DOHH2 (cell line): Measurements from ENCODE around the gene MYO1D.

Source experiments
- H3F3A ChIP-seq: fragments of 200-600 bp; sonication (generic), shearing (Covaris generic); 2 replicates; pipeline ENCODE4 v1.6.0; 2016; ENCODE audit warnings: antibody characterized with exemption, mild to moderate bottlenecking; ENCODE audit not compliant: control insufficient read depth, insufficient read depth
- H3K27ac ChIP-seq: fragments of 200-600 bp; sonication (generic); 2 replicates; pipeline ENCODE4 v1.5.1; 2014; ENCODE audit warnings: low read depth, mild to moderate bottlenecking, low read length, moderate library complexity
- H3K27me3 ChIP-seq: fragments of 200-600 bp; sonication (generic); 2 replicates; pipeline ENCODE4 v1.6.1; 2014; ENCODE audit warnings: mild to moderate bottlenecking, low read length, mixed read lengths; ENCODE audit not compliant: control insufficient read depth
- H3K36me3 ChIP-seq: fragments of 200-600 bp; sonication (generic); 2 replicates; pipeline ENCODE4 v1.6.1; 2014; ENCODE audit warnings: mild to moderate bottlenecking, low read length, moderate library complexity, mixed read lengths; ENCODE audit not compliant: control insufficient read depth
- H3K4me1 ChIP-seq: fragments of 200-600 bp; sonication (generic); 2 replicates; pipeline ENCODE4 v1.6.1; 2014; ENCODE audit warnings: mild to moderate bottlenecking, low read length, mixed read lengths; ENCODE audit not compliant: control insufficient read depth
- H3K4me2 ChIP-seq: fragments of 200-600 bp; sonication (generic); 2 replicates; pipeline ENCODE4 v1.6.0; 2014; ENCODE audit warnings: mild to moderate bottlenecking, low read length, moderate library complexity
- H3K4me3 ChIP-seq: fragments of 200-600 bp; sonication (generic); 2 replicates; pipeline ENCODE4 v1.5.1; 2014; ENCODE audit warnings: mild to moderate bottlenecking, low read length, mixed read lengths
- H3K79me2 ChIP-seq: fragments of 200-600 bp; sonication (generic); 2 replicates; pipeline ENCODE4 v1.6.1; 2014; ENCODE audit warnings: mild to moderate bottlenecking, low read length, mixed read lengths; ENCODE audit not compliant: control insufficient read depth
- H3K9me2 ChIP-seq: fragments of 200-600 bp; sonication (generic); replicated peaks from 2 replicates; pipeline ENCODE4 v1.6.1; 2014; ENCODE audit warnings: mild to moderate bottlenecking, low read length, mixed read lengths; ENCODE audit not compliant: control insufficient read depth
- H3K9me3 ChIP-seq: fragments of 200-600 bp; sonication (generic); 2 replicates; pipeline ENCODE4 v1.6.1; 2014; ENCODE audit warnings: antibody characterized with exemption, low read length, mixed read lengths; ENCODE audit not compliant: control insufficient read depth, insufficient read depth
- H4K20me1 ChIP-seq: fragments of 200-600 bp; sonication (generic); 2 replicates; pipeline ENCODE4 v1.6.0; 2014; ENCODE audit warnings: low read depth, mild to moderate bottlenecking, antibody characterized with exemption, low read length, moderate library complexity; ENCODE audit not compliant: control insufficient read depth, insufficient read depth
- CTCF ChIP-seq: fragments of 200-600 bp; sonication (generic); IDR thresholded peaks from one replicate; pipeline ENCODE4 v1.5.1; 2014; ENCODE audit warnings: antibody characterized with exemption, mild to moderate bottlenecking, low read depth, low read length; ENCODE audit not compliant: poor library complexity, severe bottlenecking
- EZH2phosphoT487 ChIP-seq: fragments of 200-600 bp; sonication (generic); IDR thresholded peaks from 2 replicates; pipeline ENCODE4 v1.6.1; 2017; ENCODE audit warnings: borderline replicate concordance, mild to moderate bottlenecking, antibody characterized with exemption, low read length, moderate library complexity, mixed read lengths

Gene MYO1D

GRCh38 chr17:32569171-32570080, 307.5 kb downstream of the MYO1D start:
- Histone ChIP-seq H3K9me2 (no peaks in the 10 kb centered on the region), H3K27ac (no peak overlapping the region), H3K36me3 (no peaks in the 10 kb centered on the region), H3K4me1 (no peaks in the 10 kb centered on the region), H3F3A (no peaks in the 10 kb centered on the region), H3K27me3 (peaks cover 21% of the 10 kb centered on the region), H3K79me2 (no peaks in the 10 kb centered on the region), H3K4me3 (no peak overlapping the region), H4K20me1 (no peaks in the 10 kb centered on the region), H3K9me3 (no peaks in the 10 kb centered on the region), H3K4me2 (no peak overlapping the region)
- TF ChIP-seq CTCF, result no peak
- TF ChIP-seq EZH2phosphoT487, result no peak

GRCh38 chr17:32568705-32569104, 308.2 kb downstream of the MYO1D start:
- H3K36me3 ChIP-seq, result no peaks in the 10 kb centered on the region
- H3K9me3 ChIP-seq, result no peaks in the 10 kb centered on the region
- H3K4me1 ChIP-seq, result no peaks in the 10 kb centered on the region
- no peaks in the 10 kb centered on the region for H3F3A ChIP-seq
- no peak overlapping the region for H3K4me3 ChIP-seq
- no peak overlapping the region for H3K4me2 ChIP-seq
- H3K27ac ChIP-seq, result no peak overlapping the region
- H3K79me2 ChIP-seq, result no peaks in the 10 kb centered on the region
- TF ChIP-seq EZH2phosphoT487 (no peak), CTCF (no peak)
- H4K20me1 ChIP-seq, result no peaks in the 10 kb centered on the region
- H3K9me2 ChIP-seq, result no peaks in the 10 kb centered on the region
- peaks cover 28% of the 10 kb centered on the region for H3K27me3 ChIP-seq

GRCh38 chr17:32567511-32567910, 309.4 kb downstream of the MYO1D start:
- H3K27ac ChIP-seq, result no peak overlapping the region
- no peaks in the 10 kb centered on the region for H4K20me1 ChIP-seq
- H3K4me3 ChIP-seq, result no peak overlapping the region
- no peaks in the 10 kb centered on the region for H3K9me3 ChIP-seq
- H3K36me3 ChIP-seq, result no peaks in the 10 kb centered on the region
- no peaks in the 10 kb centered on the region for H3K79me2 ChIP-seq
- H3F3A ChIP-seq, result no peaks in the 10 kb centered on the region
- H3K9me2 ChIP-seq, result no peaks in the 10 kb centered on the region
- H3K4me2 ChIP-seq, result no peak overlapping the region
- H3K4me1 ChIP-seq, result no peaks in the 10 kb centered on the region
- peaks cover 30% of the 10 kb centered on the region for H3K27me3 ChIP-seq
- TF ChIP-seq EZH2phosphoT487, result no peak
- TF ChIP-seq CTCF, result no peak
